B cell (primary cell): ENCODE measurements around the gene SPCS1.

Experiments used
- EZH2 ChIP-seq: IDR thresholded peaks from 2 replicates; pipeline ENCODE4 v1.6.1; 2012; ENCODE audit warnings: borderline replicate concordance, low read depth, mild to moderate bottlenecking, moderate library complexity, low read length; ENCODE audit not compliant: insufficient read depth, poor library complexity, severe bottlenecking
- TF ChIP-seq, protein P1 (sequence below): fragments of 200-600 bp; IDR thresholded peaks from one replicate; pipeline ENCODE4 v1.8.0; 2022; ENCODE audit warnings: antibody characterized with exemption, mild to moderate bottlenecking

DNA sequence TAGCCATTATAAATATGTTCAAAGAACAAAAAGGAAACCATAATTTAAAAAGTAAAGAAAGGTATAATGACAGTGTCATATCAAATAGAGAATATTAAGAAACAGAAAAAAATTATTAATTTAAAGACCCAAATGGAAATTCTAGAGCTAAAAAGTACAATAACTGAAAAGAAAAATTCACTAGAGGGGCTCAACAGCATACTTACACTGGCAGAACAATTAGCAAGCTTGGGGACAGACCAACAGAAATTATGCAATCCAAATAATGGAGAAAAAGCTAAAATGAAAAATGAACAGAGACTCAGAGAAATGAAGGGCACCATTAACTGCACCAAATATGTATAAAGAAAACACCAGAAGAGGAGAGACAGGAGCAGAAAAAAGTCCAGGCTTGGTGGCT is 13.7 kb downstream of the SPCS1 start:
- TF ChIP-seq, protein P1, sequence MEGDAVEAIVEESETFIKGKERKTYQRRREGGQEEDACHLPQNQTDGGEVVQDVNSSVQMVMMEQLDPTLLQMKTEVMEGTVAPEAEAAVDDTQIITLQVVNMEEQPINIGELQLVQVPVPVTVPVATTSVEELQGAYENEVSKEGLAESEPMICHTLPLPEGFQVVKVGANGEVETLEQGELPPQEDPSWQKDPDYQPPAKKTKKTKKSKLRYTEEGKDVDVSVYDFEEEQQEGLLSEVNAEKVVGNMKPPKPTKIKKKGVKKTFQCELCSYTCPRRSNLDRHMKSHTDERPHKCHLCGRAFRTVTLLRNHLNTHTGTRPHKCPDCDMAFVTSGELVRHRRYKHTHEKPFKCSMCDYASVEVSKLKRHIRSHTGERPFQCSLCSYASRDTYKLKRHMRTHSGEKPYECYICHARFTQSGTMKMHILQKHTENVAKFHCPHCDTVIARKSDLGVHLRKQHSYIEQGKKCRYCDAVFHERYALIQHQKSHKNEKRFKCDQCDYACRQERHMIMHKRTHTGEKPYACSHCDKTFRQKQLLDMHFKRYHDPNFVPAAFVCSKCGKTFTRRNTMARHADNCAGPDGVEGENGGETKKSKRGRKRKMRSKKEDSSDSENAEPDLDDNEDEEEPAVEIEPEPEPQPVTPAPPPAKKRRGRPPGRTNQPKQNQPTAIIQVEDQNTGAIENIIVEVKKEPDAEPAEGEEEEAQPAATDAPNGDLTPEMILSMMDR, result no peak
- TF ChIP-seq EZH2, result no peak
